PC-9 (cell line): Measurements from ENCODE around the gene ELP5. TPM values are rescaled to one million over a fixed set of nuclear protein-coding genes. Genes with fewer than 3 reads are reported as not detected.

ENCODE experiments used
- BruUV-seq: library from RNA; stranded (reverse); fragments of 400-500 nt; replicated peaks from 2 replicates; lab custom pipeline; 2021; lab: Mats Ljungman, UMichigan
- CTCF ChIA-PET: fragments of 300-600 bp; sonication (Branson Sonifier 250); formaldehyde crosslinking; loops from one replicate; lab custom pipeline; 2022; ENCODE audit warnings: antibody characterized with exemption; lab: Charles Lee
- POLR2A ChIA-PET: fragments of 300-600 bp; sonication (Branson Sonifier 250); formaldehyde crosslinking; loops from one replicate; lab custom pipeline; 2022; ENCODE audit warnings: antibody characterized with exemption; ENCODE audit not compliant: unreplicated experiment; lab: Charles Lee
- DNase-seq, 2 experiments: peaks; one replicate each; pipeline versions ENCODE4 v3.0.0 to v3.0.0-alpha.2; 2015 to 2022; ENCODE audit warnings: mixed read lengths in 1 of 2
- H2AFZ ChIP-seq: fragments of 200-600 bp; sonication (generic); 2 replicates; pipeline ENCODE4 v1.8.1; 2017; ENCODE audit warnings: antibody characterized with exemption
- H3F3A ChIP-seq: fragments of 200-600 bp; sonication (generic); 2 replicates; pipeline ENCODE4 v1.8.1; 2017; ENCODE audit warnings: antibody characterized with exemption, mild to moderate bottlenecking, low read depth; ENCODE audit not compliant: insufficient read depth
- H3K27ac ChIP-seq: fragments of 200-600 bp; sonication (generic); 2 replicates; pipeline ENCODE4 v1.6.1; 2016; ENCODE audit warnings: mixed run types
- H3K27me3 ChIP-seq: fragments of 200-600 bp; sonication (generic); 2 replicates; pipeline ENCODE4 v1.6.1; 2016; ENCODE audit warnings: low read depth, mixed run types; ENCODE audit not compliant: insufficient read depth
- H3K36me3 ChIP-seq: fragments of 200-600 bp; sonication (generic); 2 replicates; pipeline ENCODE4 v1.6.1; 2016; ENCODE audit warnings: low read depth, mixed run types
- H3K4me1 ChIP-seq: fragments of 200-600 bp; sonication (generic); replicated peaks from 2 replicates; pipeline ENCODE4 v1.6.1; 2016; ENCODE audit warnings: mixed run types; ENCODE audit not compliant: insufficient read depth
- H3K4me2 ChIP-seq: fragments of 200-600 bp; sonication (generic); 2 replicates; pipeline ENCODE4 v1.6.1; 2017; ENCODE audit warnings: mixed run types
- H3K4me3 ChIP-seq: fragments of 200-600 bp; sonication (generic); 2 replicates; pipeline ENCODE4 v1.6.1; 2016; ENCODE audit warnings: mixed run types
- H3K79me2 ChIP-seq: fragments of 200-600 bp; sonication (generic); 2 replicates; pipeline ENCODE4 v1.6.1; 2017; ENCODE audit warnings: low read depth, mixed run types
- H3K9me2 ChIP-seq: fragments of 200-600 bp; sonication (generic); 2 replicates; pipeline ENCODE4 v1.8.1; 2017; ENCODE audit warnings: mild to moderate bottlenecking; ENCODE audit not compliant: insufficient read depth
- H3K9me3 ChIP-seq: fragments of 200-600 bp; sonication (generic); 2 replicates; pipeline ENCODE4 v1.8.1; 2016; ENCODE audit warnings: low read depth; ENCODE audit not compliant: insufficient read depth
- H4K20me1 ChIP-seq: fragments of 200-600 bp; sonication (generic); 2 replicates; pipeline ENCODE4 v1.8.1; 2017; ENCODE audit not compliant: insufficient read depth
- EZH2 ChIP-seq: fragments of 200-600 bp; sonication (generic); IDR thresholded peaks from 2 replicates; pipeline ENCODE4 v1.8.0; 2017; ENCODE audit warnings: antibody characterized with exemption, low read depth
- intact Hi-C: fragments of 100-400 bp; cut with micrococcal nuclease; formaldehyde crosslinking; loops from one replicate; pipeline ENCODE4 v1.10.0; 2022; ENCODE audit not compliant: unreplicated experiment
- total RNA-seq: library from RNA; stranded (reverse); gene quantifications from 2 replicates; pipeline ENCODE4 v1.2.3, GENCODE V29; 2021
- TF ChIP-seq, protein P1 (sequence below): fragments of 200-600 bp; sonication (generic); conservative IDR thresholded peaks from 2 replicates; pipeline ENCODE4 v1.6.1; 2017; ENCODE audit warnings: mixed run types, antibody characterized with exemption, mild to moderate bottlenecking, moderate library complexity

The ELP5 gene
- total RNA-seq, 1 experiment from 2014 or later = 45.1 TPM

DNA sequence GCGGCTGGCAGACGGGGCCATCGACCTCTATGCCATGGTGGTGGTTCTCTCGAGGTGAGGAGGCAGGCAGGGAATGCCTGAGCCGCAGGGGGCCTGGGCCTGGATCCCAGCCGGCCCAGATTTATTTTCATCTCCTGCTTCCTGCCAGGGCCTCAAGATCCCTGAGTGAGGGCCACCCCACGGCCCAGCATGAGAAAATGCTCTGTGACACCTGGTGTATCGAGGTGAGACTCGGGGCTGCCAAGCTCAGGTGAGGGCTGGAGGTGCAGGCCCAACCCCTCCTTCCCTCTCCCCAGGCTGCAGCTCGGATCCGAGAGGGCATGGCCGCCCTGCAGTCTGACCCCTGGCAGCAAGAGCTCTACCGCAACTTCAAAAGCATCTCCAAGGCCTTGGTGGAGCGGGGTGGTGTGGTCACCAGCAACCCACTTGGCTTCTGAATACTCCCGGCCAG lies 27.3 kb upstream of the ELP5 start:
- H3K4me3 ChIP-seq = no peak overlapping the region
- CTCF ChIA-PET = no interaction called here
- no peaks in the 10 kb centered on the region for H3K9me3 ChIP-seq
- H3K27me3 ChIP-seq = no peaks in the 10 kb centered on the region
- no peak overlapping the region for H3K4me2 ChIP-seq
- BruUV-seq = no TSS peak
- H3K79me2 ChIP-seq = peaks cover 35% of the 10 kb centered on the region
- H3K9me2 ChIP-seq = no peaks in the 10 kb centered on the region
- H3K36me3 ChIP-seq = peaks cover 36% of the 10 kb centered on the region
- intact Hi-C loops = loop anchor here (5.0 kb wide), 1 partner anchor 83 kb away; the partner anchor contains the start of gene EIF5A
- H3F3A ChIP-seq = peaks cover 67% of the 10 kb centered on the region
- H2AFZ ChIP-seq = no peak overlapping the region
- H4K20me1 ChIP-seq = peaks cover 36% of the 10 kb centered on the region
- DNase-seq = no peak
- H3K27ac ChIP-seq = no peak overlapping the region
- POLR2A ChIA-PET = interaction anchor here (0.7 to 1.2 kb wide), 2 partner anchors 9 to 56 kb away, joined by 4 to 5 read pairs; partner anchors contain the start of gene SLC2A4
- peaks cover 20% of the 10 kb centered on the region for H3K4me1 ChIP-seq
- TF ChIP-seq, protein P1, sequence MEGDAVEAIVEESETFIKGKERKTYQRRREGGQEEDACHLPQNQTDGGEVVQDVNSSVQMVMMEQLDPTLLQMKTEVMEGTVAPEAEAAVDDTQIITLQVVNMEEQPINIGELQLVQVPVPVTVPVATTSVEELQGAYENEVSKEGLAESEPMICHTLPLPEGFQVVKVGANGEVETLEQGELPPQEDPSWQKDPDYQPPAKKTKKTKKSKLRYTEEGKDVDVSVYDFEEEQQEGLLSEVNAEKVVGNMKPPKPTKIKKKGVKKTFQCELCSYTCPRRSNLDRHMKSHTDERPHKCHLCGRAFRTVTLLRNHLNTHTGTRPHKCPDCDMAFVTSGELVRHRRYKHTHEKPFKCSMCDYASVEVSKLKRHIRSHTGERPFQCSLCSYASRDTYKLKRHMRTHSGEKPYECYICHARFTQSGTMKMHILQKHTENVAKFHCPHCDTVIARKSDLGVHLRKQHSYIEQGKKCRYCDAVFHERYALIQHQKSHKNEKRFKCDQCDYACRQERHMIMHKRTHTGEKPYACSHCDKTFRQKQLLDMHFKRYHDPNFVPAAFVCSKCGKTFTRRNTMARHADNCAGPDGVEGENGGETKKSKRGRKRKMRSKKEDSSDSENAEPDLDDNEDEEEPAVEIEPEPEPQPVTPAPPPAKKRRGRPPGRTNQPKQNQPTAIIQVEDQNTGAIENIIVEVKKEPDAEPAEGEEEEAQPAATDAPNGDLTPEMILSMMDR = no peak
- TF ChIP-seq EZH2 = no peak

DNA sequence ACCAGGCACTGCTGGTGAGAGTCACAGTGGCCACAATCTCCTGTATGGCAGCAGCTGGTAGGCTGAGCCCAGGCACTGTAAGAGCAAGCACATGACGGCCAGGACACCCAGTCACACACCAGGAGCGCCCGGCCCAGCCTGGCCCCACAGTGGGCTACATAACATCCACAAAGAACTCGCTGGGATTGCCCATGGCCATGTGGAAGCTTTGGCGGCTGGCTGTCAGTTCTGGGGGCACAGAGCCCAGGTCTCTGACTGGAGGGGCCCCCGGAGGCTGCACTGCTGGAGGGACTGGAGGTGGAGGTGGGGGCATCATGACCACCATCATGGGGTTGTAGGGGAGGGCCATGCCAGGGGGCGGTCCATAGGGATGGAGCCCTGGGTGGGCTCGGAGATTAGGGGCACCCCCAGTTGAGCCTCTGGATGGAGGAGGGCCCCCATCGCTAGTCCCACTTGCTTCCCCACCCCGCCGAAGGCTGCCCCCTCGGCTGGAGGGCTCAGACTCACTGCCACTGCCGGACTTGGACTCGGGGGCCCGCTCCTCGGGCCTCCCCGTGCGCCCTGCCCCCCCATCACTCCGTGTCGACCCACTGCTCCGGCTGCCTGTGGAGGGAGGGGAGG lies 26.2 kb upstream of the ELP5 start:
- Histone ChIP-seq H3K4me1 (peaks cover 18% of the 10 kb centered on the region), H3K4me3 (no peak overlapping the region), H3K9me2 (no peaks in the 10 kb centered on the region), H3F3A (peaks cover 59% of the 10 kb centered on the region), H4K20me1 (peaks cover 35% of the 10 kb centered on the region), H3K27me3 (no peaks in the 10 kb centered on the region), H2AFZ (no peak overlapping the region), H3K4me2 (no peak overlapping the region), H3K27ac (no peak overlapping the region), H3K36me3 (peaks cover 46% of the 10 kb centered on the region), H3K9me3 (no peaks in the 10 kb centered on the region), H3K79me2 (peaks cover 45% of the 10 kb centered on the region)
- intact Hi-C loops = no loop called here
- TF ChIP-seq, protein P1 = no peak
- no peak for TF ChIP-seq EZH2
- no peak for DNase-seq
- ChIA-PET CTCF (no interaction called here), POLR2A (interaction anchor here (1.2 kb wide), 1 partner anchor 55 kb away, joined by 4 read pairs; the partner anchor contains the start of gene SLC2A4)
- BruUV-seq = no TSS peak

DNA sequence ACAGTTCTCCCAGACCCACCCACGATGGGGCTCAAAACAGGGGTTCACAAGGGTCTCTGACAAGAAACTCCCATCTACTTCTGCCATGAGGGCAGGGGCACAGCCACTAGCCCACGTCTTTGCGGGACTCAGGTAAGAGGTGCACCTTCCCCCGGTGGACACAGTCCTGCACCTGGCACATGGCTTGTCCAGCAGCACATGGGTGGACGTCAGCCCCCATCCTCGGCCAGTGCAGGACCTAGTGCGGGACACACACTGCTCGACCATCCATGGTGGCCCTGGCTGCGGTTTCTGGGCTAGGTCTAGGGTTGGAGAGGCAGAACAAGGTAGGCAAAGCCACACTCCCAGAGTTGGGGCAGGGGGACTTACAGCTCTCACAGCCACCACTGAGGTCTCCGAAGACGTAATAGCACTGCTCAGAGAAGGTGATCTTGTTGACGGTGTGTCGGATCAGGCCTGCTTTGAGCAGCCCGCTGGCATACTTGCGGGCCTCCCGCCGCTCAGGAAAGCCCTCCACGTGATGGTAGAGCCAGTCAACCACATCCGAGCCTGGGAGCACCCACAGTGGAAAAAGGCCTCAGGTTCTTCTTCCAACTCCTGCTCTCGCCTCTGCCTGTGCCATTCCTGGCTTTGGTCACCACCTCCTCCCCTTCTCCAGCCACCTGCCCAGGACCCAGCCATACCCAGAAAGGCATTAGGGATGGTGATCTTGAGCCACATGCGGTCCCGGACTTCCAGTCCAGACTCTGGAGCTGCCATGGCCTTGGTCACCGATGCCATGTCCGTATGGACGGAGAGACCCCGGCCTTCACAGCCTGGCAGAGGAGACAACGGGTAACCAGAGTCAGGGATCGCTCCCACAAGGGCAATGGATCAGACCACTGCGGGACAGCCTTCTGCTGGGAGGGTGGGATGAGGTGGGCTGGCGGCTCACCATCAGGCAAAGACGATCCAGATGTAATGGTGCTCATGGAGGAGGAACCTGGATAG lies 25.0 kb upstream of the ELP5 start:
- H3K9me3 ChIP-seq = no peaks in the 10 kb centered on the region
- TF ChIP-seq, protein P1 = no peak
- no peak for TF ChIP-seq EZH2
- no peaks in the 10 kb centered on the region for H3K9me2 ChIP-seq
- H3K27me3 ChIP-seq = no peaks in the 10 kb centered on the region
- peaks cover 36% of the 10 kb centered on the region for H3K36me3 ChIP-seq
- no TSS peak for BruUV-seq
- H3K79me2 ChIP-seq = peaks cover 45% of the 10 kb centered on the region
- H3K4me3 ChIP-seq = no peak overlapping the region
- ChIA-PET CTCF (no interaction called here), POLR2A (no interaction called here)
- no peak overlapping the region for H3K4me2 ChIP-seq
- intact Hi-C loops = no loop called here
- H3K4me1 ChIP-seq = peaks cover 13% of the 10 kb centered on the region
- no peak overlapping the region for H3K27ac ChIP-seq
- H2AFZ ChIP-seq = no peak overlapping the region
- peaks cover 47% of the 10 kb centered on the region; the same call in 1 of the 2 replicates for H3F3A ChIP-seq
- H4K20me1 ChIP-seq = peaks cover 35% of the 10 kb centered on the region
- DNase-seq = no peak
